K562 (cell line): Measurements from ENCODE around the gene OR8H1. TPM values are rescaled to one million over a fixed set of nuclear protein-coding genes. Genes with fewer than 3 reads are reported as not detected.

Source experiments
- ATAC-seq: fragments of 200-7000 bp; cut with Tn5 transposase; 3 replicates; pipeline ENCODE4 v1.9.1; 2020; ENCODE audit warnings: moderate library complexity
- BruUV-seq: library from RNA; stranded (reverse); fragments of 400-500 nt; replicated peaks from 2 replicates; lab custom pipeline; 2021; lab: Mats Ljungman, UMichigan
- CTCF ChIA-PET: fragments of 300-600 bp; formaldehyde crosslinking; extraction: SDS; loops from one replicate; lab custom pipeline; 2021; ENCODE audit warnings: low intra/inter-chr PET ratio; lab: Yijun Ruan, JAX
- POLR2A ChIA-PET: fragments of 300-600, 350-650 bp; sonication (Branson Sonifier 250); formaldehyde crosslinking; extraction: SDS; loops from one replicate; lab custom pipeline; 2021; ENCODE audit warnings: antibody characterized with exemption, inconsistent platforms; lab: Yijun Ruan, JAX
- DNase-seq, 4 experiments: peaks; one replicate each; pipeline versions ENCODE4 v3.0.0 to v3.0.0-alpha.2; 2011 to 2018; ENCODE audit warnings: low spot score in 3 of 4, mixed read lengths in 3 of 4; ENCODE audit errors: extremely low read depth in 1 of 4
- FAIRE-seq: peaks from 2 replicates; lab custom pipeline; 2011; peaks lifted over from hg19 to GRCh38; lab: Jason Lieb, UNC
- H2AFZ ChIP-seq: 2 replicates; pipeline ENCODE4 v1.6.0; 2011; ENCODE audit warnings: low read depth, low read length, control low read depth, inconsistent platforms
- H3K27ac ChIP-seq: fragments of 200-600 bp; 3 replicates; pipeline ENCODE4 v1.8.0; 2011; ENCODE audit warnings: low read depth, mild to moderate bottlenecking, control low read depth, inconsistent platforms, low read length, moderate library complexity, mixed read lengths; ENCODE audit errors: extremely low read depth
- H3K27me3 ChIP-seq, 2 experiments: fragments of 300-600 bp in 1 of 2; 2 replicates in 1 of 2; 3 replicates in 1 of 2; pipeline versions ENCODE4 v1.6.0 to v1.8.0; 2011; ENCODE audit warnings: inconsistent platforms in 2 of 2, low read length in 2 of 2, mild to moderate bottlenecking in 1 of 2, mixed read lengths in 1 of 2, moderate library complexity in 1 of 2; ENCODE audit not compliant: control insufficient read depth in 2 of 2, insufficient read depth in 2 of 2
- H3K36me3 ChIP-seq: fragments of 300-600 bp; 3 replicates; pipeline ENCODE4 v1.8.0; 2011; ENCODE audit warnings: mild to moderate bottlenecking, low read length, inconsistent platforms; ENCODE audit not compliant: control insufficient read depth, insufficient read depth
- H3K4me1 ChIP-seq, 2 experiments: fragments of 200-600 bp in 1 of 2; replicated peaks in 1 of 2; 2 replicates in 1 of 2; 3 replicates in 1 of 2; pipeline versions ENCODE4 v1.5.1 to v1.8.0; 2011; ENCODE audit warnings: inconsistent platforms in 2 of 2, low read length in 2 of 2, mild to moderate bottlenecking in 1 of 2, mixed read lengths in 1 of 2, moderate library complexity in 1 of 2; ENCODE audit not compliant: control insufficient read depth in 2 of 2, insufficient read depth in 2 of 2
- H3K4me2 ChIP-seq: 2 replicates; pipeline ENCODE4 v1.6.1; 2011; ENCODE audit warnings: low read length, control low read depth, inconsistent platforms, mixed read lengths; ENCODE audit not compliant: insufficient read depth
- H3K4me3 ChIP-seq: fragments of 200-600 bp; sonication (generic), shearing (Covaris generic); 2 replicates; pipeline ENCODE4 v1.5.1; 2016; ENCODE audit warnings: control low read depth, inconsistent platforms
- H3K79me2 ChIP-seq: fragments of 200-600 bp; 3 replicates; pipeline ENCODE4 v1.8.0; 2011; ENCODE audit warnings: low read length, inconsistent platforms; ENCODE audit not compliant: control insufficient read depth, insufficient read depth
- H3K9ac ChIP-seq, 2 experiments: 2 replicates each; pipeline versions ENCODE4 v1.6.0 to v1.6.1; 2011; ENCODE audit warnings: low read depth in 2 of 2, low read length in 2 of 2, control low read depth in 1 of 2, inconsistent platforms in 1 of 2, mild to moderate bottlenecking in 1 of 2, mixed read lengths in 1 of 2; ENCODE audit not compliant: insufficient read depth in 1 of 2
- H3K9me1 ChIP-seq: one replicate; pipeline ENCODE4 v1.6.0; 2011; ENCODE audit warnings: inconsistent platforms, mild to moderate bottlenecking, low read length, moderate library complexity; ENCODE audit not compliant: control insufficient read depth, insufficient read depth
- H3K9me3 ChIP-seq: replicated peaks from 2 replicates; pipeline ENCODE4 v1.5.1; 2011; ENCODE audit warnings: low read depth, low read length, inconsistent platforms; ENCODE audit not compliant: control insufficient read depth, insufficient read depth
- H4K20me1 ChIP-seq: replicated peaks from 2 replicates; pipeline ENCODE4 v1.6.1; 2011; ENCODE audit warnings: low read length, inconsistent platforms, mixed read lengths; ENCODE audit not compliant: control insufficient read depth, insufficient read depth
- CBX2 ChIP-seq: fragments of 200-600 bp; sonication (generic); IDR thresholded peaks from one replicate; pipeline ENCODE4 v1.6.1; 2012; ENCODE audit warnings: mild to moderate bottlenecking, low read length, inconsistent platforms; ENCODE audit not compliant: insufficient read depth, poor library complexity, severe bottlenecking
- CHCHD3 ChIP-seq: fragments of 250-450 bp; sonication (Bioruptor Pico); IDR thresholded peaks from 2 replicates; pipeline ENCODE4 v2.1.2; 2022; ENCODE audit warnings: mild to moderate bottlenecking
- CHD4 ChIP-seq: fragments of 200-600 bp; sonication (generic); IDR thresholded peaks from 3 replicates; pipeline ENCODE4 v1.6.1; 2012; ENCODE audit warnings: low read depth, mild to moderate bottlenecking, mixed read lengths, low read length, inconsistent platforms; ENCODE audit not compliant: insufficient read depth, insufficient replicate concordance, poor library complexity, severe bottlenecking
- COPS2 ChIP-seq: fragments of 450-650 bp; conservative IDR thresholded peaks from 2 replicates; pipeline ENCODE4 v1.6.1; 2016; ENCODE audit warnings: mild to moderate bottlenecking, moderate library complexity
- CREB1 ChIP-seq, 2 experiments: sonication (generic) in 1 of 2; formaldehyde crosslinking in 1 of 2; IDR thresholded peaks; 2 replicates each; pipeline versions ENCODE4 v1.6.1 to v1.8.0; 2012 to 2022; ENCODE audit warnings: inconsistent platforms in 1 of 2, mild to moderate bottlenecking in 1 of 2, missing genetic modification reagents in 1 of 2, moderate library complexity in 1 of 2
- HEY1 ChIP-seq: fragments of 250-450 bp; sonication (Bioruptor Pico); IDR thresholded peaks from 2 replicates; pipeline ENCODE4 v1.5.0; 2020; ENCODE audit warnings: mild to moderate bottlenecking, moderate library complexity, borderline replicate concordance
- HMGN3 ChIP-seq: IDR thresholded peaks from 2 replicates; pipeline ENCODE4 v1.6.1; 2011; ENCODE audit warnings: borderline replicate concordance, low read depth, mild to moderate bottlenecking, mixed read lengths, low read length; ENCODE audit not compliant: insufficient read length; ENCODE audit errors: extremely low read depth
- NEUROD1 ChIP-seq: fragments of 150-350 bp; IDR thresholded peaks from 2 replicates; pipeline ENCODE4 v1.6.1; 2014; ENCODE audit warnings: borderline replicate concordance, low read length, low read depth; ENCODE audit not compliant: partially characterized antibody
- NR2C2 ChIP-seq, 2 experiments: fragments of 200-800 bp in 1 of 2; sonication (Bioruptor generic) in 1 of 2; sonication (generic) in 1 of 2; formaldehyde crosslinking in 1 of 2; IDR thresholded peaks; 2 replicates each; pipeline versions ENCODE4 v1.6.1 to v1.8.0; 2016 to 2022; ENCODE audit warnings: mild to moderate bottlenecking in 1 of 2, missing compliant biosample characterization in 1 of 2, missing genetic modification characterization in 1 of 2, missing genetic modification reagents in 1 of 2
- PHF8 ChIP-seq: fragments of 200-600 bp; sonication (generic); IDR thresholded peaks from 2 replicates; pipeline ENCODE4 v1.6.1; 2012; ENCODE audit warnings: mixed run types, mild to moderate bottlenecking, inconsistent platforms, low read length, moderate library complexity, borderline replicate concordance
- RB1 ChIP-seq: fragments of 450-650 bp; IDR thresholded peaks from 2 replicates; pipeline ENCODE4 v1.6.1; 2017; ENCODE audit warnings: low read depth, mild to moderate bottlenecking
- TCF7L2 ChIP-seq: fragments of 150-350 bp; IDR thresholded peaks from 2 replicates; pipeline ENCODE4 v1.6.1; 2016; ENCODE audit warnings: low read depth, mild to moderate bottlenecking, low read length, moderate library complexity
- ZFPM2 ChIP-seq: fragments of 250-450 bp; sonication (Bioruptor Pico); IDR thresholded peaks from 2 replicates; pipeline ENCODE4 v1.5.1; 2022; ENCODE audit warnings: mild to moderate bottlenecking
- ZNF140 ChIP-seq: fragments of 250-450 bp; sonication (Bioruptor Pico); IDR thresholded peaks from 2 replicates; pipeline ENCODE4 v1.8.0; 2021; ENCODE audit warnings: moderate library complexity, mild to moderate bottlenecking, inconsistent platforms
- ZNF224 ChIP-seq: sonication (generic); formaldehyde crosslinking; IDR thresholded peaks from 2 replicates; pipeline ENCODE4 v1.8.0; 2022; ENCODE audit warnings: mild to moderate bottlenecking, missing genetic modification reagents
- ZNF263 ChIP-seq: sonication (generic); formaldehyde crosslinking; IDR thresholded peaks from 2 replicates; pipeline ENCODE4 v1.8.0; 2022; ENCODE audit warnings: mild to moderate bottlenecking, missing genetic modification reagents, borderline replicate concordance
- ZNF316 ChIP-seq: fragments of 450-650 bp; IDR thresholded peaks from 2 replicates; pipeline ENCODE4 v1.6.1; 2016
- ZNF507 ChIP-seq: conservative IDR thresholded peaks from 2 replicates; pipeline ENCODE4 v1.6.1; 2017; ENCODE audit warnings: missing genetic modification characterization, missing compliant biosample characterization
- ZSCAN32 ChIP-seq: fragments of 450-650 bp; formaldehyde crosslinking; IDR thresholded peaks from 2 replicates; pipeline ENCODE4 v1.4.0; 2020; ENCODE audit warnings: mild to moderate bottlenecking, moderate library complexity
- WGBS: fragments of 100-300 bp; shearing (Covaris generic); methylation state at CpG from one replicate; pipeline ENCODE4 v1.1.6; 2016; ENCODE audit warnings: low coverage, mixed read lengths; ENCODE audit not compliant: insufficient coverage; ENCODE audit errors: missing lambda C conversion rate; 5-methylcytosine and 5-hydroxymethylcytosine counted together
- in situ Hi-C: fragments of 300-500 bp; cut with MboI; formaldehyde crosslinking; loops from 4 replicates; pipeline ENCODE4 v1.15.0; 2018; ENCODE audit warnings: inconsistent platforms, mixed read lengths
- intact Hi-C: fragments of 100-400 bp; cut with micrococcal nuclease; formaldehyde crosslinking; loops from 2 replicates; pipeline ENCODE4 v1.14.2; 2022
- polyA plus RNA-seq, 8 experiments: library from polyadenylated mRNA; depleted of rRNA in 4 of 8; stranded (reverse) in 5 of 8; unstranded in 3 of 8; fragments of >200 nt; fragmentation: Nextera tagmentation in 2 of 8; fragmentation: Illumina TruSeq in 1 of 8; extraction: Ambion mirVana in 2 of 8; extraction: Trizol in 1 of 8; gene quantifications; 2 replicates each; pipeline versions ENCODE4 v1.2.1 to v1.2.3, GENCODE V29; 2011 to 2014; ENCODE audit warnings: inconsistent platforms in 1 of 8, missing spikeins in 1 of 8
- total RNA-seq, 7 experiments: library from RNA; depleted of rRNA in 6 of 7; stranded (reverse); fragments of >200 nt in 6 of 7; fragmentation: Illumina TruSeq in 2 of 7; extraction: Trizol in 2 of 7; gene quantifications; 2 replicates each; pipeline versions ENCODE4 v1.2.1 to v1.2.3, GENCODE V29; 2011 to 2021; ENCODE audit warnings: low replicate concordance in 1 of 7

Gene OR8H1
- total and polyA plus RNA-seq, 9 of the 15 experiments (the other 6 are each of a cell fraction or from before 2014, with no cell fraction given): not detected

GRCh38 chr11:56273854-56274253, 18.2 kb downstream of the OR8H1 start, which contains the start of gene OR5T1:
Gene OR5T1 (plus strand): TSS chr11:56274154. CDS start chr11:56275639, 1,485 bp downstream.
- in situ Hi-C loops: no loop called here
- no peaks in the 10 kb centered on the region for H3K9me1 ChIP-seq
- no peaks in the 10 kb centered on the region for H3K79me2 ChIP-seq
- intact Hi-C loops: no loop called here
- no peaks in the 10 kb centered on the region for H3K36me3 ChIP-seq
- no peaks in the 10 kb centered on the region for H3K4me1 ChIP-seq
- no peak for ATAC-seq
- H3K9ac ChIP-seq: no peak within 1 kb of the TSS
- H3K9me3 ChIP-seq: no peaks in the 10 kb centered on the region; the same call in 1 of the 2 replicates
- TF ChIP-seq NR2C2 (CRISPR knock-in tag; IDR thresholded peaks at IDR 0.05) (no peak), NR2C2 (tag; IDR thresholded peaks at IDR 0.05) (no peak), ZSCAN32 (CRISPR knock-in tag) (no peak), RB1 (no peak), TCF7L2 (no peak), ZNF316 (no peak), ZNF224 (CRISPR knock-in tag) (no peak), HMGN3 (no peak)
- H3K4me2 ChIP-seq: no peak within 1 kb of the TSS
- H2AFZ ChIP-seq: no peak within 1 kb of the TSS
- no peak within 1 kb of the TSS for H3K4me3 ChIP-seq
- no TSS peak for BruUV-seq
- CTCF ChIA-PET: no interaction called here
- FAIRE-seq: no peak
- DNase-seq: no peak
- POLR2A ChIA-PET: no interaction called here
- H3K27ac ChIP-seq: no peak within 1 kb of the TSS
- H4K20me1 ChIP-seq: no peaks in the 10 kb centered on the region
- H3K27me3 ChIP-seq: no peaks in the 10 kb centered on the region

- Histone ChIP-seq H3K4me1 (no peaks in the 10 kb centered on the region), H3K27ac (no peak overlapping the region), H3K4me2 (no peak overlapping the region), H3K9me3 (no peaks in the 10 kb centered on the region; the same call in 1 of the 2 replicates), H3K36me3 (no peaks in the 10 kb centered on the region), H3K27me3 (no peaks in the 10 kb centered on the region), H3K79me2 (no peaks in the 10 kb centered on the region), H4K20me1 (no peaks in the 10 kb centered on the region), H2AFZ (no peak overlapping the region), H3K4me3 (no peak overlapping the region), H3K9me1 (no peaks in the 10 kb centered on the region), H3K9ac (no peak overlapping the region)
- POLR2A ChIA-PET: no interaction called here
- no TSS peak for BruUV-seq
- in situ Hi-C loops (no loop called here), intact Hi-C loops (no loop called here)
- FAIRE-seq (no peak), ATAC-seq (no peak), DNase-seq (no peak)
- CTCF ChIA-PET: no interaction called here
- WGBS: 0% methylated on average over 3 of the region's 3 CpGs
- TF ChIP-seq PHF8 (no peak), CHCHD3 (CRISPR knock-in tag) (no peak), CHD4 (no peak), CREB1 (IDR thresholded peaks at IDR 0.05) (no peak), CREB1 (CRISPR knock-in tag; IDR thresholded peaks at IDR 0.05) (no peak), ZNF263 (CRISPR knock-in tag) (no peak), ZFPM2 (CRISPR knock-in tag) (no peak), HEY1 (CRISPR knock-in tag) (no peak), NEUROD1 (no peak), ZNF507 (tag) (no peak), ZNF140 (no peak), COPS2 (no peak), ZSCAN32 (CRISPR knock-in tag) (no peak), CBX2 (no peak)
Measured at GRCh38 chr11:56271092-56271491, 21.0 kb downstream of the OR8H1 start.
